GM12878 (cell line): ENCODE measurements around the gene OLA1.

Source experiments
- ATF2 ChIP-seq: IDR thresholded peaks from 2 replicates; pipeline ENCODE4 v1.6.1; 2012; ENCODE audit warnings: low read length, inconsistent platforms
- ATF7 ChIP-seq: fragments of 450-650 bp; IDR thresholded peaks from 2 replicates; pipeline ENCODE4 v1.6.1; 2016; ENCODE audit warnings: low read depth, mild to moderate bottlenecking
- CHD2 ChIP-seq: IDR thresholded peaks from 2 replicates; pipeline ENCODE4 v1.6.1; 2011; ENCODE audit warnings: low read depth, low read length, improper control_type of control experiment, borderline replicate concordance
- CTCF ChIP-seq, 3 experiments: IDR thresholded peaks in 2 of 3; conservative IDR thresholded peaks in 1 of 3; 2 replicates each; pipeline ENCODE4 v1.5.1; 2011; ENCODE audit warnings: low read depth in 3 of 3, low read length in 3 of 3, mild to moderate bottlenecking in 3 of 3, control low read depth in 2 of 3, moderate library complexity in 2 of 3, inconsistent platforms in 1 of 3, mixed read lengths in 1 of 3; ENCODE audit not compliant: control insufficient read depth in 2 of 3, insufficient read depth in 1 of 3; ENCODE audit errors: extremely low read depth in 1 of 3
- MTA3 ChIP-seq: IDR thresholded peaks from 2 replicates; pipeline ENCODE4 v1.6.1; 2012; ENCODE audit warnings: low read length, inconsistent platforms, borderline replicate concordance
- POLR2A ChIP-seq: IDR thresholded peaks from 2 replicates; pipeline ENCODE4 v1.6.1; 2011; ENCODE audit warnings: low read depth, mild to moderate bottlenecking, low read length
- POLR2AphosphoS5 ChIP-seq: IDR thresholded peaks from 2 replicates; pipeline ENCODE4 v1.6.1; 2011; ENCODE audit warnings: mild to moderate bottlenecking, low read length, inconsistent platforms
- SMAD1 ChIP-seq: fragments of 450-650 bp; IDR thresholded peaks from 2 replicates; pipeline ENCODE4 v1.6.1; 2018; ENCODE audit warnings: mild to moderate bottlenecking, low read depth; ENCODE audit not compliant: partially characterized antibody
- SREBF1 ChIP-seq: IDR thresholded peaks from 2 replicates; pipeline ENCODE4 v1.6.1; 2012; ENCODE audit warnings: mild to moderate bottlenecking, low read length
- ZNF207 ChIP-seq: fragments of 450-650 bp; IDR thresholded peaks from 2 replicates; pipeline ENCODE4 v1.6.1; 2014; ENCODE audit warnings: antibody characterized with exemption, mild to moderate bottlenecking, borderline replicate concordance
- TF ChIP-seq, protein P1 (sequence below): IDR thresholded peaks from 2 replicates; pipeline ENCODE4 v1.6.1; 2012; ENCODE audit warnings: mild to moderate bottlenecking, low read depth, low read length
- TF ChIP-seq, protein P2 (sequence below): fragments of 450-650 bp; formaldehyde crosslinking; IDR thresholded peaks from 2 replicates; pipeline ENCODE4 v1.5.0; 2022; ENCODE audit warnings: mild to moderate bottlenecking, missing genetic modification characterization
- TF ChIP-seq, protein P3 (sequence below): IDR thresholded peaks from 2 replicates; pipeline ENCODE4 v1.6.1; 2011; ENCODE audit warnings: mild to moderate bottlenecking, low read depth, low read length, moderate library complexity; ENCODE audit not compliant: insufficient replicate concordance

- no peak for TF ChIP-seq MTA3
- no peak for TF ChIP-seq POLR2A
- TF ChIP-seq, protein P1, sequence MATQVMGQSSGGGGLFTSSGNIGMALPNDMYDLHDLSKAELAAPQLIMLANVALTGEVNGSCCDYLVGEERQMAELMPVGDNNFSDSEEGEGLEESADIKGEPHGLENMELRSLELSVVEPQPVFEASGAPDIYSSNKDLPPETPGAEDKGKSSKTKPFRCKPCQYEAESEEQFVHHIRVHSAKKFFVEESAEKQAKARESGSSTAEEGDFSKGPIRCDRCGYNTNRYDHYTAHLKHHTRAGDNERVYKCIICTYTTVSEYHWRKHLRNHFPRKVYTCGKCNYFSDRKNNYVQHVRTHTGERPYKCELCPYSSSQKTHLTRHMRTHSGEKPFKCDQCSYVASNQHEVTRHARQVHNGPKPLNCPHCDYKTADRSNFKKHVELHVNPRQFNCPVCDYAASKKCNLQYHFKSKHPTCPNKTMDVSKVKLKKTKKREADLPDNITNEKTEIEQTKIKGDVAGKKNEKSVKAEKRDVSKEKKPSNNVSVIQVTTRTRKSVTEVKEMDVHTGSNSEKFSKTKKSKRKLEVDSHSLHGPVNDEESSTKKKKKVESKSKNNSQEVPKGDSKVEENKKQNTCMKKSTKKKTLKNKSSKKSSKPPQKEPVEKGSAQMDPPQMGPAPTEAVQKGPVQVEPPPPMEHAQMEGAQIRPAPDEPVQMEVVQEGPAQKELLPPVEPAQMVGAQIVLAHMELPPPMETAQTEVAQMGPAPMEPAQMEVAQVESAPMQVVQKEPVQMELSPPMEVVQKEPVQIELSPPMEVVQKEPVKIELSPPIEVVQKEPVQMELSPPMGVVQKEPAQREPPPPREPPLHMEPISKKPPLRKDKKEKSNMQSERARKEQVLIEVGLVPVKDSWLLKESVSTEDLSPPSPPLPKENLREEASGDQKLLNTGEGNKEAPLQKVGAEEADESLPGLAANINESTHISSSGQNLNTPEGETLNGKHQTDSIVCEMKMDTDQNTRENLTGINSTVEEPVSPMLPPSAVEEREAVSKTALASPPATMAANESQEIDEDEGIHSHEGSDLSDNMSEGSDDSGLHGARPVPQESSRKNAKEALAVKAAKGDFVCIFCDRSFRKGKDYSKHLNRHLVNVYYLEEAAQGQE = no peak
- no peak for TF ChIP-seq ATF2
- no peak for TF ChIP-seq ZNF207
- TF ChIP-seq SREBF1 = no peak
- no peak for TF ChIP-seq CTCF (IDR thresholded peaks at IDR 0.05 in 2 of 3, conservative IDR thresholded peaks at IDR 0.05 in 1 of 3; ENCODE audit: control insufficient read depth in 2 of 3, extremely low read depth in 1 of 3, insufficient read depth in 1 of 3, low read depth in 3 of 3, low read length in 3 of 3)
- TF ChIP-seq CHD2 = no peak
- TF ChIP-seq ATF7 = no peak
- TF ChIP-seq POLR2AphosphoS5 = no peak
- TF ChIP-seq, protein P2, sequence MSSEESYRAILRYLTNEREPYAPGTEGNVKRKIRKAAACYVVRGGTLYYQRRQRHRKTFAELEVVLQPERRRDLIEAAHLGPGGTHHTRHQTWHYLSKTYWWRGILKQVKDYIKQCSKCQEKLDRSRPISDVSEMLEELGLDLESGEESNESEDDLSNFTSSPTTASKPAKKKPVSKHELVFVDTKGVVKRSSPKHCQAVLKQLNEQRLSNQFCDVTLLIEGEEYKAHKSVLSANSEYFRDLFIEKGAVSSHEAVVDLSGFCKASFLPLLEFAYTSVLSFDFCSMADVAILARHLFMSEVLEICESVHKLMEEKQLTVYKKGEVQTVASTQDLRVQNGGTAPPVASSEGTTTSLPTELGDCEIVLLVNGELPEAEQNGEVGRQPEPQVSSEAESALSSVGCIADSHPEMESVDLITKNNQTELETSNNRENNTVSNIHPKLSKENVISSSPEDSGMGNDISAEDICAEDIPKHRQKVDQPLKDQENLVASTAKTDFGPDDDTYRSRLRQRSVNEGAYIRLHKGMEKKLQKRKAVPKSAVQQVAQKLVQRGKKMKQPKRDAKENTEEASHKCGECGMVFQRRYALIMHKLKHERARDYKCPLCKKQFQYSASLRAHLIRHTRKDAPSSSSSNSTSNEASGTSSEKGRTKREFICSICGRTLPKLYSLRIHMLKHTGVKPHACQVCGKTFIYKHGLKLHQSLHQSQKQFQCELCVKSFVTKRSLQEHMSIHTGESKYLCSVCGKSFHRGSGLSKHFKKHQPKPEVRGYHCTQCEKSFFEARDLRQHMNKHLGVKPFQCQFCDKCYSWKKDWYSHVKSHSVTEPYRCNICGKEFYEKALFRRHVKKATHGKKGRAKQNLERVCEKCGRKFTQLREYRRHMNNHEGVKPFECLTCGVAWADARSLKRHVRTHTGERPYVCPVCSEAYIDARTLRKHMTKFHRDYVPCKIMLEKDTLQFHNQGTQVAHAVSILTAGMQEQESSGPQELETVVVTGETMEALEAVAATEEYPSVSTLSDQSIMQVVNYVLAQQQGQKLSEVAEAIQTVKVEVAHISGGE (CRISPR knock-in tag) = no peak
- no peak for TF ChIP-seq SMAD1
- TF ChIP-seq, protein P3, sequence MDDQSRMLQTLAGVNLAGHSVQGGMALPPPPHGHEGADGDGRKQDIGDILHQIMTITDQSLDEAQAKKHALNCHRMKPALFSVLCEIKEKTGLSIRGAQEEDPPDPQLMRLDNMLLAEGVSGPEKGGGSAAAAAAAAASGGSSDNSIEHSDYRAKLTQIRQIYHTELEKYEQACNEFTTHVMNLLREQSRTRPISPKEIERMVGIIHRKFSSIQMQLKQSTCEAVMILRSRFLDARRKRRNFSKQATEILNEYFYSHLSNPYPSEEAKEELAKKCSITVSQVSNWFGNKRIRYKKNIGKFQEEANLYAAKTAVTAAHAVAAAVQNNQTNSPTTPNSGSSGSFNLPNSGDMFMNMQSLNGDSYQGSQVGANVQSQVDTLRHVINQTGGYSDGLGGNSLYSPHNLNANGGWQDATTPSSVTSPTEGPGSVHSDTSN = no peak
Observed at GRCh38 chr2:174217869-174218268, 30.5 kb downstream of the OLA1 start.
